Esophagus muscularis mucosa (tissue), 4 donors: ENCODE results near the gene ATP9A. TPM values are rescaled to one million over a fixed set of nuclear protein-coding genes. Genes with fewer than 3 reads are reported as not detected.

ENCODE experiments used
- DNase-seq: peaks from one replicate; pipeline ENCODE4 v3.0.0-alpha.2; 2017; ENCODE audit errors: extremely low spot score
- H3K27ac ChIP-seq, 4 donors: fragments of 200-600 bp; sonication (generic); replicated peaks in 1 of 4; 1 replicate in 3 of 4; 2 replicates in 1 of 4; pipeline ENCODE4 v1.5.1; 2016 to 2019; ENCODE audit warnings: mild to moderate bottlenecking in 1 of 4
- H3K27me3 ChIP-seq, 4 donors: fragments of 200-600 bp; sonication (generic); one replicate each; pipeline versions ENCODE4 v1.5.1 to v1.6.0; 2016 to 2019
- H3K36me3 ChIP-seq, 4 donors: fragments of 200-600 bp; sonication (generic); one replicate each; pipeline ENCODE4 v1.5.1; 2016 to 2019
- H3K4me1 ChIP-seq, 4 donors: fragments of 200-600 bp; sonication (generic); one replicate each; pipeline ENCODE4 v1.5.1; 2016 to 2019
- H3K4me3 ChIP-seq, 4 donors: fragments of 200-600 bp; sonication (generic); 1 replicate in 2 of 4; 2 replicates in 2 of 4; pipeline ENCODE4 v1.5.1; 2016 to 2019; ENCODE audit warnings: mild to moderate bottlenecking in 4 of 4, moderate library complexity in 1 of 4
- H3K9me3 ChIP-seq, 4 donors: fragments of 200-600 bp; sonication (generic); 1 replicate in 3 of 4; 2 replicates in 1 of 4; pipeline ENCODE4 v1.5.1; 2016 to 2019
- EP300 ChIP-seq: sonication (generic); formaldehyde crosslinking; IDR thresholded peaks from one replicate; pipeline ENCODE4 v1.6.1; 2017; ENCODE audit warnings: antibody characterized with exemption
- POLR2A ChIP-seq: fragments of 450-650 bp; IDR thresholded peaks from one replicate; pipeline ENCODE4 v1.6.1; 2017; ENCODE audit warnings: antibody characterized with exemption, moderate library complexity, mild to moderate bottlenecking, low read depth
- POLR2AphosphoS5 ChIP-seq, 2 donors: sonication (generic); formaldehyde crosslinking; IDR thresholded peaks; one replicate each; pipeline ENCODE4 v1.6.1; 2017; ENCODE audit warnings: antibody characterized with exemption in 2 of 2
- WGBS: methylation state at CpG from one replicate; pipeline ENCODE4 v1.1.5; 2018; 5-methylcytosine and 5-hydroxymethylcytosine counted together
- intact Hi-C: fragments of 100-400 bp; cut with DNase I; formaldehyde crosslinking; loops from one replicate; pipeline ENCODE4 v1.15.1; 2023
- total RNA-seq, 4 donors: library from RNA; depleted of rRNA; stranded (reverse); fragments of >200 nt; gene quantifications; one replicate each; pipeline versions ENCODE4 v1.1.0 to v1.2.1, GENCODE V29; 2016
- TF ChIP-seq, protein P1 (sequence below), 3 experiments: fragments of 200-600 bp in 2 of 3; fragments of 450-650 bp in 1 of 3; sonication (generic) in 2 of 3; IDR thresholded peaks; one replicate each; pipeline ENCODE4 v1.5.1; 2017 to 2019; ENCODE audit warnings: antibody characterized with exemption in 3 of 3, mild to moderate bottlenecking in 2 of 3, moderate library complexity in 1 of 3

The ATP9A gene
- total RNA-seq, 4 donors from 2014 or later = 44.4 to 70.9 (median 56.0) TPM

DNA sequence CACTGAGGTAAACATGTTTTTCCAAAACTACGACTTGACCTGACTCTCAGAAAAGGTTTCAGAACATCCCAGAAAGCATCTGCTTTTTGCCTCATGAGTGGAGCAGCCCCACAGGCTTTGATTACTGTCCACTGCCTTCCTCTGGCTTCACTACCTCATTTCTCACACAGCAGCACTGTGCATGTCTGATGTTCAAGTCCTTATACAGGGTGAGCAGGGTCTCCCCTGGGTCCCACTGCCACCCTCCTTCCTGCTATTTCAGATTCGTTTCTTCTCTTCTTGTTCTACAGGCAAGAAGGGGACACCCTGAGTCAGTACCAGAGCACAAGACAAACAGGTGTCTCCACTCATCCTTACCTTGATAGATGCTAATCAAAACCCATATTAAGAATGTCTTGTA lies 161.0 kb downstream of the ATP9A start:
- 88% methylated on average over 2 of the region's 2 CpGs for WGBS
- Histone ChIP-seq H3K27me3 (no peaks in the 10 kb centered on the region), H3K27ac (no peak overlapping the region), H3K36me3 (peaks cover 16 to 92% (median 56%) of the 10 kb centered on the region in 4 donors), H3K4me1 (peaks cover 0 to 8% (median 2%) of the 10 kb centered on the region in 4 donors), H3K9me3 (no peaks in the 10 kb centered on the region), H3K4me3 (no peak overlapping the region)
- intact Hi-C loops = no loop called here
- DNase-seq = no peak
- no peak for TF ChIP-seq EP300
- no peak for TF ChIP-seq POLR2A
- TF ChIP-seq, protein P1, sequence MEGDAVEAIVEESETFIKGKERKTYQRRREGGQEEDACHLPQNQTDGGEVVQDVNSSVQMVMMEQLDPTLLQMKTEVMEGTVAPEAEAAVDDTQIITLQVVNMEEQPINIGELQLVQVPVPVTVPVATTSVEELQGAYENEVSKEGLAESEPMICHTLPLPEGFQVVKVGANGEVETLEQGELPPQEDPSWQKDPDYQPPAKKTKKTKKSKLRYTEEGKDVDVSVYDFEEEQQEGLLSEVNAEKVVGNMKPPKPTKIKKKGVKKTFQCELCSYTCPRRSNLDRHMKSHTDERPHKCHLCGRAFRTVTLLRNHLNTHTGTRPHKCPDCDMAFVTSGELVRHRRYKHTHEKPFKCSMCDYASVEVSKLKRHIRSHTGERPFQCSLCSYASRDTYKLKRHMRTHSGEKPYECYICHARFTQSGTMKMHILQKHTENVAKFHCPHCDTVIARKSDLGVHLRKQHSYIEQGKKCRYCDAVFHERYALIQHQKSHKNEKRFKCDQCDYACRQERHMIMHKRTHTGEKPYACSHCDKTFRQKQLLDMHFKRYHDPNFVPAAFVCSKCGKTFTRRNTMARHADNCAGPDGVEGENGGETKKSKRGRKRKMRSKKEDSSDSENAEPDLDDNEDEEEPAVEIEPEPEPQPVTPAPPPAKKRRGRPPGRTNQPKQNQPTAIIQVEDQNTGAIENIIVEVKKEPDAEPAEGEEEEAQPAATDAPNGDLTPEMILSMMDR (IDR thresholded peaks at IDR 0.05) = no peak
- no peak for TF ChIP-seq POLR2AphosphoS5 (IDR thresholded peaks at IDR 0.05)

DNA sequence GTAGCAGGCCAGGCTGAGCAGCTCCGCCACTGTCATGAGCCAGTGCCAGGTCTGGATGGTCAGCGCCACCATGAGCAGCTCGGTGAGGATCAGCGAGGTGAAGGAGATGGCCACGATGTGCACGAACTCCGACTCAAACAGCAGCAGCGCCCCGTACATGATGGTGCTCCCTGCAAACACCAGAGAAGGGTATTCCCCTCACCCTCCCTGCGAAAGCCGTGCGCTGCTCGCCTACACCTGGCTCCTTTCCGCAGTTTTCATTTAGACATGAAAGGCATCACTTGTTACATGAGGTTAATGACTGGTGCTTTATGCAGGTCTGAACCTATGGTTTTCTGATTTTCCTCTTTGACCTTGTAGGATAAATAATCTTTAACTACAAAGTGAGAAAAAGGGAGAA lies 163.3 kb downstream of the ATP9A start:
- no peak overlapping the region for H3K4me3 ChIP-seq
- H3K36me3 ChIP-seq = peaks cover 16 to 96% (median 61%) of the 10 kb centered on the region in 4 donors
- no peaks in the 10 kb centered on the region for H3K27me3 ChIP-seq
- intact Hi-C loops = no loop called here
- DNase-seq = no peak
- H3K9me3 ChIP-seq = no peaks in the 10 kb centered on the region
- WGBS = 97% methylated on average over 12 of the region's 14 CpGs
- no peak for TF ChIP-seq POLR2AphosphoS5 (IDR thresholded peaks at IDR 0.05)
- TF ChIP-seq, protein P1 (IDR thresholded peaks at IDR 0.05) = no peak
- TF ChIP-seq EP300 = no peak
- TF ChIP-seq POLR2A = no peak
- H3K27ac ChIP-seq = no peak overlapping the region
- peaks cover 0 to under 1% (median 0%) of the 10 kb centered on the region in 4 donors for H3K4me1 ChIP-seq

DNA sequence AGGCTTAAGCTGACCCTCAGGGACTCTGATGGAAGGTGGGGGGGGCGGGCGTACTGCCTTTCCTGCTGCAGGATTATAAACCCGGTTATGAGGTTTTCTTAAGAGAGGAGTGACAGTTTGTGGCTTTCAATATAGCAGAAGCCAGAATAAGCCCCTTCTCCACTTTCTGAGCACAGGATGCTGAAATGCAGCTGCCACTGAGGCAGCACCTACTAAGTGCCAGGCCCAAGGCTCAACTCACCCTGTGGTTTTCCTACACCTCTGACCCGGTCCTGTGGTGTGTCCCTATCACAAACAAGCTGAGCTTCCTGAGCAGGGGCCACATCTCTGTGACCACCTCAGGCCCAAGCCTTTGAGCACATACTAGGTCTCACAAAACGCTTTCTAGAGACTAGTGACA lies 166.1 kb downstream of the ATP9A start:
- Histone ChIP-seq H3K27me3 (no peaks in the 10 kb centered on the region), H3K9me3 (no peaks in the 10 kb centered on the region), H3K4me1 (no peaks in the 10 kb centered on the region), H3K27ac (no peak overlapping the region), H3K4me3 (no peak overlapping the region), H3K36me3 (peaks cover 12 to 89% (median 49%) of the 10 kb centered on the region in 4 donors)
- no peak for DNase-seq
- TF ChIP-seq POLR2AphosphoS5 (IDR thresholded peaks at IDR 0.05) (no peak), EP300 (no peak), POLR2A (no peak)
- TF ChIP-seq, protein P1 (IDR thresholded peaks at IDR 0.05) = no peak
- WGBS = 98% methylated on average over 5 of the region's 5 CpGs
- intact Hi-C loops = no loop called here

DNA sequence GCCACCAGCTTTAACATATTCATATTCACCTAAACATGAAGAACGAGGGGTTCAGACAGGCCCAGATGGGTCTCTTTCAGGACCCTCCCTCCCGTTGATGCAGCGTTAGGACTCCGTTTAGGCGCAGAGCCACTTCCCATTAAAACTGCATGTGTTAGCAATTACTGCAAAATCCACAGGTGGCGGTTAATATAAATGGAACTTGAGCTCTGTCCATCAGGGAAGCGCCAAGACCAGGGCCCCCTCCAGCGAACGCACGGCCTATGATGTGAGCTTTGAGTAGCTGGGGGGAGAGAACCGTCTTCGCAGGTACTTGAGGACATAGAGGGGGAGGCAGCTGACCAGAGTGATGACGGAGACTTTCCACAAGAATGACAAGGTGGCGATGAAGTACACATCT lies 167.2 kb downstream of the ATP9A start:
- WGBS = 81% methylated on average over 14 of the region's 14 CpGs
- H3K36me3 ChIP-seq = peaks cover 11 to 78% (median 46%) of the 10 kb centered on the region in 4 donors
- H3K27ac ChIP-seq = no peak overlapping the region
- no peaks in the 10 kb centered on the region for H3K27me3 ChIP-seq
- TF ChIP-seq, protein P1 (IDR thresholded peaks at IDR 0.05) = no peak
- TF ChIP-seq POLR2A (no peak), POLR2AphosphoS5 (IDR thresholded peaks at IDR 0.05) (no peak), EP300 (no peak)
- H3K9me3 ChIP-seq = no peaks in the 10 kb centered on the region
- H3K4me1 ChIP-seq = no peaks in the 10 kb centered on the region
- DNase-seq = no peak
- H3K4me3 ChIP-seq = no peak overlapping the region
- intact Hi-C loops = no loop called here

DNA sequence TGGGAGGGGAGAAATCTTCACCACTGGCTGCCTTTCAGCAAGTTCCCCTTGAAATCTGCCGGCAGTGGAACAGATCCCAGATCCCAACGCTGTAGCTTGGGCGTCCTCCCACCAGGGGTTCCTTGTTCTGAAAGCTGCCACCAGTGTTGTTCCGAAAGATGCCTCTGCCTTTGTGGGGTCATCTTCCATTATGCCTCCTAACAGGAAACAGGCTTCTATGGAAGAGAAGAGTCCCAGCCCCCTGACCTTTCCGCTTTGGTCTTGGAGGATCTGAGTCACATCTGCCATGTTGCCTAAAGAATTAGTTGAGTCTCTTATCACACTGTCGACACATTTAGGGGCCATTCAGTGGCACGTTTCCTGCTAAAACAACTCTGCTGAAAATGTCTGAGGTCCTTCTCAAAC lies 168.2 kb downstream of the ATP9A start:
- H3K27me3 ChIP-seq = no peaks in the 10 kb centered on the region
- peaks cover 0 to 6% (median 5%) of the 10 kb centered on the region in 4 donors for H3K4me1 ChIP-seq
- H3K9me3 ChIP-seq = no peaks in the 10 kb centered on the region
- no peak overlapping the region for H3K4me3 ChIP-seq
- 84% methylated on average over 5 of the region's 7 CpGs for WGBS
- TF ChIP-seq POLR2AphosphoS5 (IDR thresholded peaks at IDR 0.05) (no peak), EP300 (no peak), POLR2A (no peak)
- TF ChIP-seq, protein P1 (IDR thresholded peaks at IDR 0.05) = no peak
- intact Hi-C loops = no loop called here
- no peak for DNase-seq
- no peak overlapping the region for H3K27ac ChIP-seq
- H3K36me3 ChIP-seq = peaks cover 11 to 70% (median 42%) of the 10 kb centered on the region in 4 donors
